HepG2 (cell line): Measurements from ENCODE around the gene SIRT6. TPM values are rescaled to one million over a fixed set of nuclear protein-coding genes. Genes with fewer than 3 reads are reported as not detected.

Experiments used
- ATF2 ChIP-seq: sonication (generic); formaldehyde crosslinking; IDR thresholded peaks from 2 replicates; pipeline ENCODE4 v1.4.0; 2020; ENCODE audit warnings: missing genetic modification reagents
- ATF7 ChIP-seq, 2 experiments: fragments of 450-650 bp in 1 of 2; sonication (generic) in 1 of 2; formaldehyde crosslinking in 1 of 2; IDR thresholded peaks; 2 replicates each; pipeline versions ENCODE4 v1.4.0 to v1.6.1; 2016 to 2020; ENCODE audit warnings: antibody characterized with exemption in 1 of 2, mild to moderate bottlenecking in 1 of 2, missing genetic modification reagents in 1 of 2
- BRD4 ChIP-seq: sonication (generic); formaldehyde crosslinking; IDR thresholded peaks from 2 replicates; pipeline ENCODE4 v1.4.0; 2020; ENCODE audit warnings: missing genetic modification reagents
- CBFB ChIP-seq: sonication (generic); formaldehyde crosslinking; IDR thresholded peaks from 2 replicates; pipeline ENCODE4 v1.4.0; 2020; ENCODE audit warnings: missing genetic modification reagents
- CEBPZ ChIP-seq: IDR thresholded peaks from 2 replicates; pipeline ENCODE4 v1.6.1; 2012; ENCODE audit warnings: low read length, improper control_type of control experiment
- CENPX ChIP-seq: sonication (generic); formaldehyde crosslinking; IDR thresholded peaks from 2 replicates; pipeline ENCODE4 v1.9.0; 2021; ENCODE audit warnings: mild to moderate bottlenecking, missing genetic modification reagents, moderate library complexity
- FLYWCH1 ChIP-seq: sonication (generic); formaldehyde crosslinking; IDR thresholded peaks from 2 replicates; pipeline ENCODE4 v1.8.1; 2023; ENCODE audit warnings: mild to moderate bottlenecking, missing genetic modification reagents
- FOXO1 ChIP-seq: sonication (generic); formaldehyde crosslinking; IDR thresholded peaks from 2 replicates; pipeline ENCODE4 v1.4.0; 2020; ENCODE audit warnings: missing genetic modification reagents
- HNRNPK ChIP-seq: fragments of 200-400 bp; formaldehyde crosslinking; IDR thresholded peaks from 2 replicates; pipeline ENCODE4 v1.6.1; 2018; ENCODE audit warnings: low read length, low read depth, moderate library complexity, mild to moderate bottlenecking; ENCODE audit not compliant: poor library complexity, severe bottlenecking
- KDM6A ChIP-seq: IDR thresholded peaks from 2 replicates; pipeline ENCODE4 v1.6.1; 2016; ENCODE audit warnings: low read depth
- KLF6 ChIP-seq: IDR thresholded peaks from 2 replicates; pipeline ENCODE4 v1.8.0; 2016; ENCODE audit warnings: missing biosample characterization, missing genetic modification reagents
- MAFK ChIP-seq, 2 experiments: IDR thresholded peaks in 1 of 2; conservative IDR thresholded peaks in 1 of 2; 2 replicates each; pipeline ENCODE4 v1.6.1; 2011; ENCODE audit warnings: improper control_type of control experiment in 2 of 2, low read length in 2 of 2
- MEIS1 ChIP-seq: sonication (generic); formaldehyde crosslinking; IDR thresholded peaks from 2 replicates; pipeline ENCODE4 v1.9.0; 2021; ENCODE audit warnings: mild to moderate bottlenecking, missing genetic modification reagents, moderate library complexity, borderline replicate concordance
- MYNN ChIP-seq: sonication (generic); formaldehyde crosslinking; IDR thresholded peaks from 2 replicates; pipeline ENCODE4 v1.4.0; 2020; ENCODE audit warnings: mild to moderate bottlenecking, low read depth, missing genetic modification reagents
- NCOR1 ChIP-seq: fragments of 200-600 bp; sonication (generic); IDR thresholded peaks from 2 replicates; pipeline ENCODE4 v1.7.0; 2017; ENCODE audit warnings: antibody characterized with exemption, low read length, borderline replicate concordance
- NR0B2 ChIP-seq: sonication (generic); formaldehyde crosslinking; IDR thresholded peaks from 2 replicates; pipeline ENCODE4 v1.4.0; 2020; ENCODE audit warnings: mild to moderate bottlenecking, missing genetic modification reagents
- PAF1 ChIP-seq: IDR thresholded peaks from 2 replicates; pipeline ENCODE4 v1.6.1; 2016; ENCODE audit warnings: missing genetic modification reagents, missing compliant biosample characterization
- TEAD2 ChIP-seq: sonication (generic); formaldehyde crosslinking; IDR thresholded peaks from 2 replicates; pipeline ENCODE4 v1.9.0; 2021; ENCODE audit warnings: missing genetic modification reagents
- WIZ ChIP-seq: sonication (generic); formaldehyde crosslinking; IDR thresholded peaks from 2 replicates; pipeline ENCODE4 v1.5.1; 2020; ENCODE audit warnings: mild to moderate bottlenecking, missing genetic modification reagents
- ZBTB21 ChIP-seq: sonication (generic); formaldehyde crosslinking; IDR thresholded peaks from 2 replicates; pipeline ENCODE4 v1.4.0; 2020; ENCODE audit warnings: missing genetic modification reagents
- ZBTB7A ChIP-seq: sonication (generic); formaldehyde crosslinking; IDR thresholded peaks from 2 replicates; pipeline ENCODE4 v1.8.0; 2022; ENCODE audit warnings: mild to moderate bottlenecking, missing genetic modification reagents
- ZEB1 ChIP-seq: IDR thresholded peaks from 2 replicates; pipeline ENCODE4 v1.6.1; 2012; ENCODE audit warnings: mild to moderate bottlenecking, low read depth, inconsistent platforms; ENCODE audit not compliant: insufficient replicate concordance
- ZKSCAN1 ChIP-seq: fragments of 150-350 bp; IDR thresholded peaks from 2 replicates; pipeline ENCODE4 v1.6.1; 2014; ENCODE audit warnings: low read length
- ZNF207 ChIP-seq: fragments of 450-650 bp; IDR thresholded peaks from 2 replicates; pipeline ENCODE4 v1.6.1; 2016; ENCODE audit warnings: antibody characterized with exemption, borderline replicate concordance
- ZNF510 ChIP-seq: sonication (generic); formaldehyde crosslinking; IDR thresholded peaks from 2 replicates; pipeline ENCODE4 v1.4.0; 2020; ENCODE audit warnings: low read depth, mild to moderate bottlenecking, missing genetic modification reagents
- ZNF552 ChIP-seq: sonication (generic); formaldehyde crosslinking; IDR thresholded peaks from 2 replicates; pipeline ENCODE4 v1.9.0; 2022; ENCODE audit warnings: missing genetic modification reagents, mild to moderate bottlenecking, borderline replicate concordance
- polyA plus RNA-seq, 8 experiments: library from polyadenylated mRNA; depleted of rRNA in 3 of 8; stranded (reverse) in 7 of 8; unstranded in 1 of 8; fragments of >200 nt; fragmentation: Illumina TruSeq in 4 of 8; extraction: Trizol in 4 of 8; gene quantifications; 2 replicates each; pipeline versions ENCODE4 v1.2.1 to v1.2.3, GENCODE V29; 2011 to 2016; ENCODE audit warnings: low read depth in 4 of 8, missing spikeins in 1 of 8, mixed read lengths in 1 of 8; ENCODE audit not compliant: insufficient read depth in 1 of 8
- total RNA-seq, 5 experiments: library from RNA; depleted of rRNA; stranded (reverse); fragments of >200 nt; fragmentation: Illumina TruSeq; extraction: Trizol; gene quantifications; 2 replicates each; pipeline ENCODE4 v1.2.3, GENCODE V29; 2016; ENCODE audit warnings: low read depth in 1 of 5

SIRT6 gene
- total and polyA plus RNA-seq, 2 of the 13 experiments (the other 11 are each of a cell fraction or from before 2014, with no cell fraction given), result 11.0 to 18.4 TPM

- TF ChIP-seq HNRNPK (peak; percentile 84), NCOR1 (no peak; the same call in 1 of the 2 replicates), ZKSCAN1 (peak; percentile 85; the same call in 1 of the 2 replicates), KLF6 (CRISPR knock-in tag) (peak; percentile 76; the same call in 1 of the 2 replicates), NR0B2 (CRISPR knock-in tag) (no peak), CEBPZ (no peak), TEAD2 (CRISPR knock-in tag) (no peak), ZBTB21 (CRISPR knock-in tag) (0 out of 2 replicates have a peak, but pooled peaks have one; percentile 21), ATF7 (IDR thresholded peaks at IDR 0.05) (no peak), ATF7 (CRISPR knock-in tag; IDR thresholded peaks at IDR 0.05) (no peak; the same call in 1 of the 2 replicates), CENPX (CRISPR knock-in tag) (no peak), FLYWCH1 (no peak), MYNN (CRISPR knock-in tag) (no peak), KDM6A (CRISPR knock-in tag) (no peak), MAFK (conservative IDR thresholded peaks at IDR 0.05 in 1 of 2, IDR thresholded peaks at IDR 0.05 in 1 of 2; ENCODE audit: low read length in 2 of 2) (no peak), MEIS1 (CRISPR knock-in tag) (no peak; the same call in 1 of the 2 replicates), ZEB1 (no peak), FOXO1 (CRISPR knock-in tag) (peak; percentile 31; the same call in 1 of the 2 replicates), ZNF552 (0 out of 2 replicates have a peak, but pooled peaks have one; percentile 82), ATF2 (peak; percentile 62), ZNF510 (CRISPR knock-in tag) (0 out of 2 replicates have a peak, but pooled peaks have one; percentile 8), CBFB (CRISPR knock-in tag) (peak; percentile 76; the same call in 1 of the 2 replicates), PAF1 (CRISPR knock-in tag) (no peak), WIZ (CRISPR knock-in tag) (peak; percentile 55; the same call in 1 of the 2 replicates), ZNF207 (no peak), ZBTB7A (CRISPR knock-in tag) (no peak), BRD4 (CRISPR knock-in tag) (no peak)
These were observed at the start of gene SIRT6, which contains the start of gene ANKRD24 (continued) for GRCh38 chr19:4182084-4182810.
